SK-N-MC (cell line): Measurements from ENCODE around the gene HERC2.

Experiments used
- DNase-seq: peaks from one replicate; pipeline ENCODE4 v3.0.0-alpha.2; 2011; ENCODE audit warnings: low read depth, low spot score
- H3K27ac ChIP-seq: fragments of 200-600 bp; sonication (generic); 2 replicates; pipeline ENCODE4 v1.5.1; 2016; ENCODE audit warnings: mixed run types
- H3K36me3 ChIP-seq: fragments of 200-600 bp; sonication (generic); 2 replicates; pipeline ENCODE4 v1.6.1; 2017; ENCODE audit warnings: antibody characterized with exemption, low read length, mixed read lengths; ENCODE audit not compliant: insufficient read depth
- H3K4me3 ChIP-seq: fragments of 200-600 bp; sonication (generic); 2 replicates; pipeline ENCODE4 v1.5.1; 2016
- H3K9ac ChIP-seq: fragments of 200-600 bp; sonication (generic); 2 replicates; pipeline ENCODE4 v1.8.0; 2017; ENCODE audit warnings: mixed run types, mixed read lengths; ENCODE audit not compliant: insufficient read length
- H3K9me3 ChIP-seq: fragments of 200-600 bp; sonication (generic); 2 replicates; pipeline ENCODE4 v1.6.1; 2017; ENCODE audit warnings: low read depth, mild to moderate bottlenecking, antibody characterized with exemption, low read length, moderate library complexity, mixed read lengths
- EZH2 ChIP-seq: fragments of 200-600 bp; sonication (generic); IDR thresholded peaks from one replicate; pipeline ENCODE4 v1.6.1; 2017; ENCODE audit warnings: antibody characterized with exemption
- FOXP2 ChIP-seq: optimal IDR thresholded peaks from 2 replicates; pipeline ENCODE3; 2011; ENCODE audit warnings: mild to moderate bottlenecking, moderate library complexity; ENCODE audit not compliant: insufficient read depth; ENCODE audit errors: extremely low read length, control extremely low read depth
- POLR2AphosphoS5 ChIP-seq: IDR thresholded peaks from 2 replicates; pipeline ENCODE4 v1.6.1; 2012; ENCODE audit warnings: mild to moderate bottlenecking, low read depth, low read length, borderline replicate concordance

The HERC2 gene

GRCh38 chr15:28112101-28112760 is 209.7 kb downstream of the HERC2 start:
- no peak overlapping the region for H3K9ac ChIP-seq
- no peak overlapping the region for H3K27ac ChIP-seq
- no peaks in the 10 kb centered on the region for H3K9me3 ChIP-seq
- no peak overlapping the region for H3K4me3 ChIP-seq
- peaks cover 24% of the 10 kb centered on the region for H3K36me3 ChIP-seq
- DNase-seq: no peak
- no peak for TF ChIP-seq FOXP2
- no peak for TF ChIP-seq EZH2
- TF ChIP-seq POLR2AphosphoS5: no peak

GRCh38 chr15:28111543-28111942 is 210.4 kb downstream of the HERC2 start:
- H3K27ac ChIP-seq: no peak overlapping the region
- no peaks in the 10 kb centered on the region for H3K9me3 ChIP-seq
- DNase-seq: no peak
- no peak overlapping the region for H3K4me3 ChIP-seq
- TF ChIP-seq EZH2 (no peak), POLR2AphosphoS5 (no peak), FOXP2 (no peak)
- H3K9ac ChIP-seq: no peak overlapping the region
- H3K36me3 ChIP-seq: peaks cover 24% of the 10 kb centered on the region

GRCh38 chr15:28110481-28110881 is 211.5 kb downstream of the HERC2 start:
- DNase-seq: no peak
- Histone ChIP-seq H3K36me3 (peaks cover 24% of the 10 kb centered on the region), H3K9ac (no peak overlapping the region), H3K4me3 (no peak overlapping the region), H3K27ac (peak overlapping the region; percentile 6; the same call in 1 of the 2 replicates), H3K9me3 (no peaks in the 10 kb centered on the region)
- no peak for TF ChIP-seq FOXP2
- TF ChIP-seq POLR2AphosphoS5: no peak
- TF ChIP-seq EZH2: no peak

GRCh38 chr15:28109626-28110455 is 212.1 kb downstream of the HERC2 start:
- TF ChIP-seq FOXP2 (no peak), EZH2 (no peak), POLR2AphosphoS5 (no peak)
- H3K9me3 ChIP-seq: no peaks in the 10 kb centered on the region
- H3K27ac ChIP-seq: 0 out of 2 replicates have a peak overlapping the region, but pooled peaks have one; percentile 36
- no peak overlapping the region for H3K9ac ChIP-seq
- no peak overlapping the region for H3K4me3 ChIP-seq
- peaks cover 22% of the 10 kb centered on the region for H3K36me3 ChIP-seq
- no peak for DNase-seq

- Histone ChIP-seq H3K4me3 (no peak overlapping the region), H3K36me3 (peaks cover 8% of the 10 kb centered on the region; the same call in 1 of the 2 replicates), H3K27ac (no peak overlapping the region), H3K9ac (no peak overlapping the region), H3K9me3 (no peaks in the 10 kb centered on the region)
- no peak for DNase-seq
- TF ChIP-seq FOXP2 (no peak), POLR2AphosphoS5 (no peak), EZH2 (no peak)
These were observed 214.1 kb downstream of the HERC2 start for GRCh38 chr15:28107904-28108275.

GRCh38 chr15:28107111-28107903 is 214.7 kb downstream of the HERC2 start:
- no peaks in the 10 kb centered on the region for H3K9me3 ChIP-seq
- H3K27ac ChIP-seq: no peak overlapping the region
- TF ChIP-seq FOXP2 (no peak), EZH2 (no peak), POLR2AphosphoS5 (no peak)
- no peak overlapping the region for H3K4me3 ChIP-seq
- DNase-seq: no peak
- no peak overlapping the region for H3K9ac ChIP-seq
- peaks cover 8% of the 10 kb centered on the region; the same call in 1 of the 2 replicates for H3K36me3 ChIP-seq

GRCh38 chr15:28106294-28107110 is 215.5 kb downstream of the HERC2 start:
- Histone ChIP-seq H3K36me3 (peaks cover 2% of the 10 kb centered on the region; the same call in 1 of the 2 replicates), H3K9me3 (no peaks in the 10 kb centered on the region), H3K9ac (no peak overlapping the region), H3K4me3 (no peak overlapping the region), H3K27ac (no peak overlapping the region)
- TF ChIP-seq EZH2: no peak
- no peak for TF ChIP-seq POLR2AphosphoS5
- TF ChIP-seq FOXP2: no peak
- no peak for DNase-seq

GRCh38 chr15:28105793-28106192 is 216.2 kb downstream of the HERC2 start:
- Histone ChIP-seq H3K9me3 (no peaks in the 10 kb centered on the region), H3K27ac (no peak overlapping the region), H3K9ac (no peak overlapping the region), H3K36me3 (no peaks in the 10 kb centered on the region), H3K4me3 (no peak overlapping the region)
- no peak for DNase-seq
- TF ChIP-seq EZH2 (no peak), POLR2AphosphoS5 (no peak), FOXP2 (no peak)
